GM12872 (cell line): ENCODE measurements around the gene FBXO8.

Source experiments
- CTCF ChIP-seq: IDR thresholded peaks from 3 replicates; pipeline ENCODE4 v1.5.1; 2011; ENCODE audit warnings: low read depth, mild to moderate bottlenecking, low read length, moderate library complexity; ENCODE audit not compliant: insufficient read depth

FBXO8 gene

GRCh38 chr4:174281182-174281737 is 2.2 kb downstream of the FBXO8 start:
- no peak for TF ChIP-seq CTCF

- no peak for TF ChIP-seq CTCF
These were observed 3.9 kb downstream of the FBXO8 start for GRCh38 chr4:174279433-174280155.

DNA sequence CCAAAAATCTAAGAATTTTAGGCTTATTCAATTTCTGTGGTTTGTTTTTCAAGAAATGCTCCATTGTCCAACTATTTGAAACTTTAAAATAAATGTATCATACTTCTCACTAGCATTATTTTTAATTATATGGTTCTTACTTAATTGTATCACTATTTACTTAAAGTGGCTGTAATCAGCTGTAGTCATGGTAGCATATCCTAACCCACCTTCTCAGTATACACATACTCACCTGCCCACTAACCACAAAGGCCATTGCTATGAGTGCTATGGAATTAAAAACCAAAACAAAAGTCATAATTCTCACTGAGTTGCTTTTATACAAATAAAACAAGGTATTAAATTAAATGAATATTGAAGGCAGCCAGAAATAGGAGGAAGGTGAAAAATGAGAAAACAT is 5.0 kb downstream of the FBXO8 start:
- TF ChIP-seq CTCF = no peak

DNA sequence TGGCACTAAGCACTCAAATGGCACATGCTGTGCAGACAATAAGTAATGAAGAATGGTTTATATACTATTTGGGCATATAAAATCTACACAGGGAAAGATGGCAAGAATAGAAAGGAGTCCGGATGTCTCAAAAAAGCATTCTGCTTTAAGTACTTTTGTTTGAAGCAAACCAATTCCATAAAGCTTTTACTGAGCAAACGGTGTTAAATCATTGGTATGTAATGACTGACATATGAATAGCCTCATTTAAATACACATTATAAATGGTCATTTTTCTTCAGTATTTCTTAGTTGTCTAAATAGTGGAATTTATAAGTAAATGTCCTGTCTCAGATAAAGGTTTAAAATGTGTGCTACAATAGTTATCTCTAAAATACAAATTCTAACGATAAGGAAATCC is 6.0 kb downstream of the FBXO8 start:
- no peak for TF ChIP-seq CTCF

GRCh38 chr4:174275101-174275500 is 8.4 kb downstream of the FBXO8 start:
- no peak for TF ChIP-seq CTCF

DNA sequence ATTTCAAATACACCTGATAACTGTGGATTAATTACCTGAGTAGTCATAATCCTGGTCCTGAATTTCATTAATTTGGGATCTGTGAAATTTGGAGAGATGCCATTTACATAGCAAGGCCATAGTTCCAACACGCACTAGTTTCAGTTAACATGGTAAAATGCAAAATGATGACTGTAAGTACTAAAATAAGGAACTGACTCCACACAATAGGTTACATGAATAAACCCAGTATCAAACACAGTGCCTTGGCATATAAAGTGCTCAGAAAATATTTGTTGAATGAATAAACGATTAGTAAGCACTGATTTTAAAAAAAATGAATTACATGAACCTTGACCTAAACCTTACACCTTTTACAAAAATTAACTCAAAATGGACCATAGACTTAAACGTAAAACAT is 9.0 kb downstream of the FBXO8 start:
- no peak for TF ChIP-seq CTCF

- TF ChIP-seq CTCF = no peak
These were observed 9.5 kb downstream of the FBXO8 start for GRCh38 chr4:174273930-174274329.
